ENCODE results near the gene NKAIN2.
"Not testable (repeated sequence)": the region's sequence is repeated elsewhere in the genome, so short reads cannot be mapped to it uniquely, and the experiment has no call there.

Gene NKAIN2

DNA sequence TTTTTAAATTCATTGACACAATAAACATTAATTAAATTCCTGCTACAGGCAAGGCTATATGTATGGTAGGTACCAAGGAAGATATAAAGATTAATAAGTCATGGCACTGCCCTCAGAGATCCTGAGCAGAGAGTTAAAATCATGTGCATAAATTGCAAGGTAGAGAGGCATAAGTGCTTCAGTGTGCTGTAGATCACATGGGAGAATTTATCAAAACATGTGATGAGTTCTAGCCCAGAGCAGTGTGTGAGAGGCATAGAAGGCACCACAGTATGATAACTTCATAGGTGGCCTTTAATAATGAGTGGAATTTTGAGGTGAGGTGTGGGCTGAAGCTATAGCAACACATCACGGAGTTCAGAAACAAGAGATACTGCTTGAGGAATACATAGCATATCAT lies 692.7 kb downstream of the NKAIN2 start:
- no peak for DNase-seq (ENCODE audit: low read depth in 2 of 2)

DNA sequence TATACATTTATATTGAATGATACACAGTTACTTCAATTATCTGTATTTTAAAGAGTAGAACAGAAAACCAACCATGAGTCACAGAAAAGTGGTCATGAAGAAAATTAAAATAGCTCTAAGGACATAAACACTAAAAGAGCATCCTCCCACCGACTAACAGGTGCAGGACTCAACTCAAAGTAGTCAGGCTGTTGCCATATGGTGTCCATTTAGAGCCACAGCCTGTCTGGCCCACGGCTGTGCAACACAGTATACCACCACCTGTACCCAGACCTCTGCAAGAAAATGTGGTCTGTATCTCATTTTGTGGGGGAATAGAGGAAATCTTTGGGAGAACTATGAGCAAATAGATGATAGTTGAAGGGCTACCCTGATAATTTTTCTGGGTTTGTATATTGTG lies 708.8 kb downstream of the NKAIN2 start:
- no peak for DNase-seq (ENCODE audit: low read depth in 2 of 2)

DNA sequence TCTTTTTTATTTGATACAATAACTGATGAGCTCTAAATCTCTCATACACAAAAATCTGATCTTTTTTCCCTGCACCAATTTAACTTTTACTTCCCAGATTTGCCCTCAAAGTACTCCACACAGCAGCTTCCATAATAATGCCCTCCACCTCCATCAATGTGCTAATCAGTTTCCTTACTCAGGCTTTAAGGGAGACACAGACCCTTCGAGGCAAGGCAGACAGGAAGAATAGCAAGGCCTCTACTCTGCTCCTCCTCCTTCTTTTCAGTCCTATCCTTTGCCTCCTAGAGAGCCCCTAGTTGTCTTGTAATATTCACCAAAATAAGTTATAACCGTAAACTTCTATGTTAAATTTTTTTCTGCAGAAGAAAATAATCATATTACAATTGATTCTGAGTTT lies 713.7 kb downstream of the NKAIN2 start:
- no peak for DNase-seq (ENCODE audit: low read depth in 2 of 2)

DNA sequence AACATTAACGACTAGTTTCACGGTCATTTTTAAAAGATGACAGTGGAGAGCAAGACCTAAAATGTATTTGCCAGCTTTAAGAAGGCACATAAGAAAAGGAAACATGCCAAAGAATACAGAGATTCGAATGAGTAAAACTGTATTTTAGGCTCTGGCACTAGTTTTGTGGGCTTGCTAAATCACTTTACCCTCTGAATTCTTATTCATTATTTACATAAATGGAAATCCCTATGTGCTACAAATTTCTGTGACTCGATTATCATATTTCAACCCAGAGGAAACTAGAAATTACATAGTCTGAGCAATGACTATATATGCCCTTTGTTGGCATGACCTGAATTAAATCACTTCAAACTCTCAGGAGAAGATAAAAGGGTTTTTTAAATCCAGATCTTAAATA lies 716.8 kb downstream of the NKAIN2 start:
- no peak for DNase-seq (ENCODE audit: low read depth in 2 of 2)

DNA sequence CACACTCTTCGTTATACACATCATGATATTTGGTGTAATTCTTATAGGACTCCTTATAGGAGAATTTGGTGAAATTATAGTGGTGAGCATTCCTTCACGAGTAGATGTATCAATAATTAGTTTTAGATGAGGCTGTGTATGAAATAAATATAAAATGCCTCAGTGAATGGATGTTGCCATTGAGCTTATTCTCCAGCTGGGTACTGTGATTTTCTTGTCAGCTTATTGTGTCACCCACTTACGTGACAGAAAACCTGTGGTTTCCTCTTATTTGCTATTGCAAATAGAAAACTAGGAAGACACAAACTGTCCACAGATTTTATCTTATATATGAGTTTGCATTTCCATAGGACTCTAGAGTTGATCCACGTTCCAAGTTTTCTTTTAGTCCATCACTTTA lies 718.7 kb downstream of the NKAIN2 start:
- DNase-seq (ENCODE audit: low read depth in 2 of 2), result no peak

DNA sequence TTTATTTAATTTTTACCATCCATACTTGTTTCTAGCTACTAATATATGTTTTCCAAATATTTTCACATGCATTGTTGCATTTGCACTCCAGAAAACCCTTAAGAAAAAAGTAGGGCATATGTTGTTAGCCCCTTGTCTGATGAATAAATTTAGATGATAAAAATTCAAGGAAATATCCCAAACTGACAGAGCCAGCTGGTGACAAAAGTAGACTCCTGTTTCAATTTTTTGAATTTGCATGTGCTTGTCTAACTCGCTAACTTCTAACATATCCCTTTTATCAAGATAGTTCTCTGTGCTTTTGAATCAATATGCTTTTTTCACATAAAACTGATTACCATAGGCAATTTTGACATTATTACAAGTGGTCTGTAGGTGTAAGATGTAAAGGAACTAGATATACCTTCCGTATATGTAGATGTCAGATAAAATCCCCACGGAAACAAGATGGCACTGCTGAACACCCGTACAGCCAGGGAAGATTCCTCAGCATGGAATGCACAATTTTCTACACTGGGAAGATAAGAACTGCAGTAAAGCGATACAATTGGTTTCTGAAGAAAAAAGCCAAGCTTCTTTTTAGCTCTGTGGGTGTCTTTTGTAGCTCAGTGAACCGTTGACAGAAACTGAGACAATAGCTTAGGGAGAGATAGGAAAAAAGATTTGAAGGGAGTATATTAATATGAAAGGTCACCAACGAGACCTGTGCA lies 721.0 kb downstream of the NKAIN2 start:
- no peak for DNase-seq (ENCODE audit: low read depth in 2 of 2)

DNA sequence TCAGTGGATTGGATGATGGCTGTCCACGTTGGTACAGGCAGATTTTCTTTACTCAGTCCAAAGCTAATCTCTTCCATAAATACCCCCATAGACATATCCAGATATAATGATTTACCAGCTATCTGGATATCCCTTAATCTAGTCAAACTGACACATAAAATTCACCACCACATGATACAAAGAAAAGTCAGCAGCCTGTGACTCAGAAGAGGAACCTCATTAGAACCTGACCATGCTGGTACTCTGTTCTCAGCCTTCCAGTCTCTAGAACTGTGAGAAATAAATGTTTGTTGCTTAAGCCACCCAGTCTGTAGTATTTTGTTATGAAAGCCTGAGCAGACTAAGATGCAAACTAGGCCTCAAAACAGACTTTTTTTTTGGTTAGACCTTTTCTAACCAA lies 727.3 kb downstream of the NKAIN2 start:
- no peak for DNase-seq (ENCODE audit: low read depth in 2 of 2)

DNA sequence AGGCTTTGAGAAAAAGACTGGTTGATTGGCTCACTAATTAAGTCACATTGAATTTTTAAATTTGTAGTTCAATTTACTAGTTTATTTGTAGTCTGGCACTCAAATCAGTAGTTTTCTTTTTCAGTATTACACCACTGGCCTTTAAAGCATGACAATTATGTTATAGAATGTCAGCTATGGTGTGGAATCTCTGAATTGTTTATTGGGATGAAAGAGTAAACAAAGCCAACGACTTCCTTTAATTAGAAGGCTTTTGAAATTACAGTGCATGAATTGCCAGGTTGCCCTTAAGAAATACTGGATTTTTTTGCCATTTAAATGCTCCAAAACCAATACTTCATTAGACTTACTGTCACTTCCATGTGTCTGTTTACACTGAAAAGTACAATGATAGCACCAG lies 731.6 kb downstream of the NKAIN2 start:
- no peak for DNase-seq (ENCODE audit: low read depth in 2 of 2)

DNA sequence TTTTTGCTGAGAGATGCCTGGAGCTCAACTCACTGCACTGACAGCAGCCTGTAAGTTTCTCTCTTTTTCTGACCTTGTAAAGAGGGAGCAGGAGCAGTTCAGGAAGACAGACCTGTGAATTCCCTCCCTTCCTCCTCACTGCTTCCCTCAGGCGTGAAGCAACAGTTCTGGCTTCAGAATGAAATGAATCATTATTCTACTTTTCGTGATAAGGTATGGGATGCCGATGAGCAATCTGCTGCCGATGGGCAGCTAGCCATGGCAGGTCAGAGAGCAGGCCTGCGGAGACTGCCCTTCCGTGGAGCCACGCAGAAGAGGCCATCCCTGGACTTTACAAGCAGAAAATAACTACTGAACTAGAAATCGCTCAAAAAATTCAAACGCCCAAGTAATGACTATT lies 732.1 kb downstream of the NKAIN2 start:
- no peak for DNase-seq (ENCODE audit: low read depth in 2 of 2)

DNA sequence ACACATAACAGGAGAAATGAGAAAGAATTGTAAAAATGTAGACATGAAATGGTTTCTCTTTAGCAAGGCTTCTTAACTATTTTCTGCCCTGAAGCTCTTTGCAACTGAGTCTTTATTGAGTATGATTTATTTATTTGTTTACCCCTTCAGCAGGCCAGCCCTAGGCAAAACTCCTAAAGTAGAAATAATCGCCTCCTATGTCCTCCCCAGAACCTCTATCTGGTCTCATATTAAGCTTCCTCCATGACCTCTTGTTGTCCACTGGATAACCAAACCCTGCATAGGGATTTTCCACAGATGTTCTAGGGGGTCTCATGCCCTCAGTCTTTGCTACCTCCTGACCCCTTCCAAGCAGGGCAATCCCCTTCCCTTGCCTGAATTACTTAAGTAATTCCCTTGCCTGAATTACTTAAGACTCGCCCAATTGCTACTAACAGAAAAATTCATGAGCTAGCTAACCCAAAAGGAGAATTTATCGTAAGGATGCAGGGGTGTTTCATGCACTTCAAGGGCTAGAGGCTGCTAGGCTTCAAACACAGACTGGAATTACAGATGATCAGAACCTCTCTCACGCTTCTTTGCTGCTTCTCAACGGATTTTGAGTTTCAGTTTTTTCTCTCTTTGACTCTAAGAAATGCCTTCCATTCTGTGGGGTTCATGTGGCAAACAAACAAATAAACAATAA lies 732.6 kb downstream of the NKAIN2 start:
- no peak for DNase-seq (ENCODE audit: low read depth in 2 of 2)

DNA sequence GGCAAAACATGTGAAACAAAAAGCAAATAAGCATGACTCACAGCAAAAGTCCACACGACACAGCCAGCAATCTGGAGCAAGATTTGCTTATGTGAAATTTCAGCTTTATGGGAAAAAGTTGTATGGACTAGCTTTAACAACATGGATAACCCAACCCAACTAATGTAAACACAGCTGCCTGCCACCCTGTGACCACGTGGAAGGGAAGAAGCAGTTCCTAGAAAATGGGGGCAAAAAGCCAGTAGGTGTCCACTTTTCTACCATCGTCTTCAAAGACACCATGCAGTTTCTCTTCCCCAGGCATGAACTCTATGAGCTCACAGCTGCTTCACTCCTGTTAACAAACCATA lies 733.2 kb downstream of the NKAIN2 start:
- no peak for DNase-seq (ENCODE audit: low read depth in 2 of 2)

DNA sequence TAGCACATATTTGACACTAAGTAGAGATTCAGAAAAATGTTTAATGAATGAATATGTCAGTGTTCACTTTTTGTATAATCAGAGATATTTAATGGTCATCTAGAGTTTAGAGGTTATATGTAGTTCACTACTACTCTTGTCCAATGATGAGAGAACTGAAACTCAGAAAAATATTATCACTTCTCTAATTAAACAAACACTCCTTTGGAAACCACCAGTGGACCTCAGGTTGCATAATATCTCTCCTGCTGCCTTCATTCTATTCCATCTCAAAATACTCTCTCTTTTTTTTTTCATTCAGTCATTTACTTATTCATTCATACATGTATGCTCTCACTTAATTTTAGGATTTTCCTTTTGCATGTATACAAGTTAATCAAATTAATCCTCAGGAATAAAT lies 735.4 kb downstream of the NKAIN2 start:
- no peak for DNase-seq (ENCODE audit: low read depth in 2 of 2)

DNA sequence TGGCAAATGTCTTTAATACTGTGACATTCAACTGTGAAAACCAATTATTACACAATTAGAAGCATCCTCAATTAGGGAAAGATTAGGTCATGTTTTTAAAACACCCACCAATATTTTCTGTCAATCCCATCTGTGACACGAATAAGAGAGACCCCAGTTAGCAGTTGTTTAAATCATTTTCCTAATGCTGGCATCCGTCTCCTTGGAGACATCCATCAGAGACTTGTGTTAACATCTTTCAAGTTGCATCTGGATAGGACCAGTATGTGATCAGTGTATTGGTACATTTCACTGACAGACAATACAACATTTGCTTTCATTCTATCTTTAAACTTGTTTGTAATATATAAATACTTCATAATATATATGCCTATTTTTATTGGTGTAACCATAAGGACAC lies 737.9 kb downstream of the NKAIN2 start:
- DNase-seq (ENCODE audit: low read depth in 2 of 2), result no peak

DNA sequence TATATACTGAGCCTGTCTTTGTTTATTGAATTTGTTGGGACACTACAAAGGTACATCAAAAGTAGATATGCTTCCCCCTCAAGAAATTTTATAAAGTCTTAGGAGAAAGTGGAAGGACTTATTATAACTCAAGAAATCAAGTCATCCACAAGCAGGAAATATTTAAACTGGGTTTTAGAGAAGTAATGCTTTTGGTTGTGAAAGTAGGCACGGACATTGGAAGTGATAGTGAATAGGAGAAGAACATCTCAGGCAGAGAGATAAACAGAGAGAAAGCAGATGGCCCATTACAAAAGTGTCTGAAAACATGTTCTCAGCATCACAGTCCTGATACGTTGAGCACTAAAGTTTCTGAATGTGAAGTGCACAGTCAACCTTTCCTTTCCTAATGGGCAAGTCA lies 742.9 kb downstream of the NKAIN2 start:
- DNase-seq (ENCODE audit: low read depth in 2 of 2), result no peak

DNA sequence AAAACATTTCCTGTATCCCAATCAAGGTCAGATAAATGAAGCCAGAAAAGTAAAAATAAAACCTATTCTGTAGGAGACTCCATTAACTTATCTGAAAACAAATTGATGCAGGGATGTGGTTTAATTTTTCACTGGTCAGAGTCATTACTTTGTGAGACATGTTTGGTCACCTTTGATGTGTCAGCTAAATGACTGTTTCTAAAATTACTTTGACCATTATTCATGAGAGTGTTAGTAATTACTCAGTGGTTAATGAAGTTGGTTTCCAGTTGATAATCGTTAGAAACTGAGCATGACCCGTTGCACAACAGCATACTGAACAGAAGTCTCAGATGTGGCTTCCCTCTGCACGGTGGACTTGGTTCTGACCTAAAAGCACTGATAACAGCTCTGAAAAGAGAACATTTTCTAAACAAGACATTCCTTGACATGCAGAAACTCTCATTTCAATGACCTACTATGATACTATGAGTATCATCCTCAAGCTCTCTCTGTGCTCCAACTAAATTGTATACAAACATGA lies 748.1 kb downstream of the NKAIN2 start:
- no peak for DNase-seq (ENCODE audit: low read depth in 2 of 2)

DNA sequence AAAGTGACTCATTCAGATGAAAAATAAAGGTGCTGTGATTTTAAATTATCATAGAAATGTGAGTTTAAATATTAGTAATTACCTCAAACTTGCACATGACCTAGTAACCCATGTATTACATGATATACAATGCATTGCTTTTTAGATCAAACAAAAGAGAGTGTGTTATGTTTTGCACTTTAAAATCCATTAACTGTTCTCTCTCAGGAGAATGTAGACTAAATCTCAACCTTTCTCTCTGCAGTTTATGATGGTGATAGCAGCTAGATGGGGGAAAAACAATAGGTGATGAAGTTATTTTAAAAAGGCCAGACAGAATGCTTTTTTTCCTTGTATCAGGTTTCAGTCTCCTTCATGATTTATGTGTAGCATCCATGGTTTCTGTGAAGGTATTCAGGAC lies 754.2 kb downstream of the NKAIN2 start:
- no peak for DNase-seq (ENCODE audit: low read depth in 2 of 2)

DNA sequence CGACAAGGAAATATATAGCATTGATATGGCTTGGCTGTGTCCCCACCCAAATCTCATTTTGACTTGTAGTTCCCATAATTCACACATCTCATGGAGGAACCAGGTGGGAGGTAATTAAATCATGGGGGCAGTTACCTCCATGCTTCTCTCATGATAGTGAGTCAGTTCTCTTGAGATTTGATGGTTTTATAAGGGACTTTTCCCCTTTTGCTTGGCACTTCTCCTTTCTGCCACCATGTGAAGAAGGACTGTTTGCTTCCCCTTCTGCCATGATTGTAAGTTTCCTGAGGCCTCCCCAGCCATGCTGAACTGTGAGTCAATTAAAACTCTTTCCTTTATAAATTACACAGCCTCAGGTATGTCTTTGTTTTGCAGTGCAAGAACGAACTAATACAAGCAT lies 756.4 kb downstream of the NKAIN2 start:
- not testable (repeated sequence) for DNase-seq (ENCODE audit: low read depth in 2 of 2)

DNA sequence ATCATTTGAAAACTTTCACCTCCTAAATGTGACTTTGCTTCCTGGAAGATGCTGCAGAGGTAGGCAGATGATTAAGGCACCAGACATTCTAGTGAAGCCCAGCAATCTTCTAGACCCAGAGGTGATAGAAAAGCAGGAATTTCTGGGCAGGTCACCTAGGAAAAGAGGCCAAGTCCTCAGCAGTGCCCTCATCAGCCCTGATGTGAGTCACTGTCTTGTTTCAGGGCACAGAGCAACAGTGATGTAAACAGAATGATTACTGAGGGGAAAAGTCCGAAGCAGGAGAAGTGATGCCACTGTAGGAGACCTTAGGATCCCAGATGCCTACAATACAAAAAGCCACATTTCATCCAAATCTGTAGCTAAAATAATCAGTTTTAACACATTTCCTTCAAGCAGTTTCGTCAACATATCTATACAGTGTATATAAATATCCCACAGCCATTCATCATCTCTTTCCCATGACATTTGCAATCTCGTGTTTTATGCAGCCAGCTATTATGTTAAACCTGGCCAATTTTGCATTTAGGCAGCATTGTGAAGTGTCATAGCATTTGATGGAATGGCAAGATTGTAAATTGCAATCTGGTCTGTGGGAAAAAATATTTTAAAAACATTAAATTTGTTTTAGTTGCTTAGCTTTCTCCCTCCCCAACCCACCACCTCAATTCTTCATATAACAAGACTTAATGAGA lies 757.4 kb downstream of the NKAIN2 start:
- no peak for DNase-seq (ENCODE audit: low read depth in 2 of 2)

DNA sequence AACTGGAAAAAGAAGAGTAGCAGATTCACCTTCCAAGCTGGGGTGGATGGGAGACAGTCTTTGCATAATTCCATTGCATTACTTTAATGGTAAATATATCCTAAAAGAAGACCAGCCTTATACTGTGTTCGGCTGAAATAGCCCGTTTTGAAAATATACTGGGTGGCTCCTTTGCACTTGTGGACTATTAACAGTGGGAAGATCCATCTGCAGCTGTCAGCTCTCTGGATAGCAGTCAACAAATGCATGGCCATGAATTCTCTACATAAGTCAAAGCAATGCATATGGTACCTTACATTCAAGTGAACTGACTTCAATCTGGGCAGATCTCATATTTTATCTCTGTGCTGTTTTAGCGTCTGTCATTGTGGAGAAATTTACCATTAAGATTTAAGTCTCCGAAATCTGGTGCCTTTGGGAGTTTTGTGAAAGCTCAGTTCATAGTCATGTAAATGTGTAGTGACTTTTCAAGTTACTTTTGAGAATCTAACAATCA lies 758.0 kb downstream of the NKAIN2 start:
- DNase-seq (ENCODE audit: low read depth in 2 of 2), result no peak

DNA sequence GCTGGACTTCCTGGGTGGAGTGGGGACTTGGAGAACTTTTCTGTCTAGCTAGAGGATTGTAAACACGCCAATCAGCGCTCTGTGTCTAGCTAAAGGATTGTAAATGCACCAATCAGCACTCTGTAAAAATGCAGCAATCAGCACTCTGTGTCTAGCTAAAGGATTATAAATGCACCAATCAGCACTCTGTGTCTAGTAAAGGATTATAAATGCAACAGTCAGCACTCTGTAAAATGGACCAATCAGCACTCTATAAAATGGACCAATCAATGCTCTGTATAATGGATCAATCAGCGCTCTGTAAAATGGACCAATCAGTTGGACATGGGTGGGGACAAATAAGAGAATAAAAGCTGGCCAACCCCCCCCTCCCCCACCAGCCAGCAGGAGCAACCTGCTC lies 760.5 kb downstream of the NKAIN2 start:
- DNase-seq (ENCODE audit: low read depth in 2 of 2), result not testable (repeated sequence)

DNA sequence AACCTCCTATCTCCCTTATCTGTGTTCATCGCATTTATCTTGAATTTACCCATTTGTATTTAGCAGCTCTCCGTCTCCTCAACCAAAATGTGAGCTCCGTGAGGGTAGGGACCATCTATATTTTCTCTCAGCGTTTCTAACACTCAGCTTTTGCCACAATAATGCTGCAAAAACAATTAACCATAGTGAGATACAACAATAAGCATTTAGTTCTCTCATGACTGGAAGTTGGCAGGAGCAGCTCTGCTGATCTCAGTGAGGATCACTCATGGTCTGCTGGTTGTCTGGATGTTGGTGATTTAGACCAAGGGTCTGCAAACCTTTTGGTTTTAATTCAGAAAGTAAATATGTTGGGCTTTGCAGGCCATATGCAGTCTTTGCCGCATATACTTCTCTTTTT lies 763.7 kb downstream of the NKAIN2 start:
- DNase-seq (ENCODE audit: low read depth in 2 of 2), result no peak

DNA sequence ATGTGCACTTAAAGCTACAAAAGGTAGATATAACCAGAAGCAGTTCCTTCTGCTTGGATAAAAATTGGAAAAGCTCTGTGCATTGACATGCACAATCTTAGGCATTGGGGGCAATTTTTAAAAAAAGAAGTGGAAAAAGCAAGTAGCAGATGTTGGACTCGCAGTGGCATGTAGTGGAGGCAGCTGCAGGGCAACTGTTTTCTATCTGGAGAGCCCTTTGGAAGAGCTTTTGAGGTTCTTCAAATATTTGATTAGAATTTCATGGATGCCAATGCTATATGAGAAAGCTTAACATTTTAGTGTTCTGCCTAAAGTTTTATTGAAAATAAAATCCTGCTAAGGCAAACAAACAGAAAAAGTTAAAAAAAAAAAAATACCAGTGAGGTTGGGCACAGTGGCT lies 770.3 kb downstream of the NKAIN2 start:
- DNase-seq (ENCODE audit: low read depth in 2 of 2), result no peak

DNA sequence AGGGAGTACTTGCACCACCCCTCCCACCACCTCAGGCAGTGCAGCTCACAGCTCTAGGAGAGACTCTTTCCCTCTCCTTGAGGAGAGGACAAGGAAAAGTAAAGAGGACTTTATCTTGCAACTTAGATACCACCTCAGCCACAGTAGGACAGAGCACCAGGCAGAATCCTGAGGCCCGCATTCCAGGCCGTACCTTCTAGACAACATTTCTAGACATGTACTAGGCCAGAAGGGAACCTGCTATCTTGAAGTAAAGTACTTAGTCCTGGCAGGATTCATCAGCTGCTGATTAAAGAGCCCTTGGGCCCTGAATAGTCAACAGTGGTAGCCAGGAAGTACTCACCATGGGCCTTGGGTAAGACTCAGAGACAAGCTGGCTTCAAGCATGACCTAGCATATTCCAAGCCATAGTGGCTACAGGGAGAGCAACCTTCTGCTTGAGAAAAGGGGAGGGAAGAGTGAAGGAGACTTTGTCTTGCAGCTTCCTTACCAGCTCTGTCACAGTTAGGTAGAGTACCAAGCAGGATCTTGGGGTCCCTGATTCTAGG lies 774.1 kb downstream of the NKAIN2 start:
- no peak for DNase-seq (ENCODE audit: low read depth in 2 of 2)

All from stimulated activated CD8-positive, alpha-beta memory T cell treated with anti-CD3 and anti-CD28 coated beads, Interleukin-15, amount 100 ng/mL, for 4 hours (primary cell).